Lung (tissue), 12 donors: ENCODE data around the gene CLEC4F. TPM values are rescaled to one million over a fixed set of nuclear protein-coding genes. Genes with fewer than 3 reads are reported as not detected.

Experiments used
- ATAC-seq: fragments of 200-7000 bp; cut with Tn5 transposase; one replicate; pipeline ENCODE4 v1.9.1; 2020; ENCODE audit warnings: moderate number of reproducible peaks; ENCODE audit not compliant: insufficient read depth, low FRiP score
- DNase-seq, 3 donors: peaks; one replicate each; pipeline ENCODE4 v3.0.0-alpha.2; 2013 to 2017
- H3K27ac ChIP-seq, 2 donors: one replicate each; pipeline ENCODE4 v1.5.1; 2013; ENCODE audit warnings: mild to moderate bottlenecking in 2 of 2, moderate library complexity in 2 of 2, control low read depth in 1 of 2, inconsistent platforms in 1 of 2, low read depth in 1 of 2, low read length in 1 of 2
- H3K27me3 ChIP-seq, 3 donors: one replicate each; pipeline ENCODE4 v1.5.1; 2013; ENCODE audit warnings: low read length in 2 of 3; ENCODE audit not compliant: control insufficient read depth in 3 of 3, insufficient read depth in 3 of 3
- H3K36me3 ChIP-seq, 4 donors: one replicate each; pipeline ENCODE4 v1.5.1; 2013; ENCODE audit warnings: low read length in 4 of 4, mild to moderate bottlenecking in 1 of 4, moderate library complexity in 1 of 4; ENCODE audit not compliant: control insufficient read depth in 4 of 4, insufficient read depth in 4 of 4
- H3K4me1 ChIP-seq, 5 donors: one replicate each; pipeline ENCODE4 v1.5.1; 2013; ENCODE audit warnings: low read length in 5 of 5, mild to moderate bottlenecking in 2 of 5, moderate library complexity in 1 of 5; ENCODE audit not compliant: control insufficient read depth in 5 of 5, insufficient read depth in 5 of 5
- H3K4me3 ChIP-seq: one replicate; pipeline ENCODE4 v1.5.1; 2013; ENCODE audit warnings: mild to moderate bottlenecking, control low read depth, moderate library complexity
- H3K9ac ChIP-seq, 2 donors: one replicate each; pipeline ENCODE4 v1.5.1; 2013; ENCODE audit warnings: low read length in 2 of 2, control low read depth in 1 of 2; ENCODE audit not compliant: insufficient read depth in 1 of 2
- H3K9me3 ChIP-seq, 4 donors: one replicate each; pipeline ENCODE4 v1.5.1; 2013; ENCODE audit warnings: low read length in 3 of 4, mild to moderate bottlenecking in 1 of 4, moderate library complexity in 1 of 4; ENCODE audit not compliant: control insufficient read depth in 4 of 4, insufficient read depth in 3 of 4
- WGBS, 2 donors: extraction: QIAGEN DNeasy Blood & Tissue Kit; methylation state at CpG; one replicate each; pipeline ENCODE4 v1.1.7; 2013; 5-methylcytosine and 5-hydroxymethylcytosine counted together
- polyA plus RNA-seq, 2 donors: library from polyadenylated mRNA; stranded (reverse); fragments of 200-250 nt; gene quantifications; one replicate each; pipeline ENCODE4 v1.2.1, GENCODE V29; 2013
- total RNA-seq, 2 donors: library from RNA; depleted of rRNA in 1 of 2; stranded (reverse); fragments of >200 nt in 1 of 2; gene quantifications; one replicate each; pipeline ENCODE4 v1.2.1, GENCODE V29; 2014 to 2021
- TF ChIP-seq, protein P1 (sequence below): IDR thresholded peaks from 2 replicates; pipeline ENCODE4 v1.5.1; 2012; ENCODE audit warnings: mild to moderate bottlenecking; ENCODE audit errors: control extremely low read depth, extremely low read depth
- donor health status: control.
- donor health status: control.
- donor health status: Bipolar disorder and iron deficiency.
- donor health status: healthy.
- donor health status: DM: yes; HTN: yes; CAD: no.

The CLEC4F gene
- total and polyA plus RNA-seq, 4 donors = 0.31 to 0.58 (median 0.37) TPM

DNA sequence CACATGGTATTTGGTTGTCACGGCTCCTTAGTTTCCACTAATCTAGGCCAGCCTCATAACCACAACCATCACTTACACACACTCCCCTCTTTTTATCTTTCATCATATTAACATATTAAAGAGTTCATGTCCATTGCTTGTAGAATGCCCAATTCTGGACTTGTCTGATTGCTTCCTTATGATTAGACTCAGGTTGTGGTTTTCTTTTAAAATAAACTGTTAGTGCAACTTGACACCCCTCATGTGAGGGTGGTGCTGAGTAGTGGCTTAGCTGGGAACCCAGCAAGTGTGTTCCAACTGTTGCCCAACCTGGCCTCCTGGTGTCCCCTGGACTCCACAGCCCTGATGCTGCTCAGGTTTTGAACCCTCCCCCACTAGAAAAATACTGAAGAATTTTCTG, 35.3 kb upstream of the CLEC4F start:
- H3K9ac ChIP-seq = no peak overlapping the region
- H3K9me3 ChIP-seq = no peaks in the 10 kb centered on the region
- H3K4me3 ChIP-seq = no peak overlapping the region
- no peaks in the 10 kb centered on the region for H3K36me3 ChIP-seq
- H3K27ac ChIP-seq = no peak overlapping the region
- H3K27me3 ChIP-seq = peaks cover 0 to 29% (median 16%) of the 10 kb centered on the region in 3 donors
- TF ChIP-seq, protein P1, sequence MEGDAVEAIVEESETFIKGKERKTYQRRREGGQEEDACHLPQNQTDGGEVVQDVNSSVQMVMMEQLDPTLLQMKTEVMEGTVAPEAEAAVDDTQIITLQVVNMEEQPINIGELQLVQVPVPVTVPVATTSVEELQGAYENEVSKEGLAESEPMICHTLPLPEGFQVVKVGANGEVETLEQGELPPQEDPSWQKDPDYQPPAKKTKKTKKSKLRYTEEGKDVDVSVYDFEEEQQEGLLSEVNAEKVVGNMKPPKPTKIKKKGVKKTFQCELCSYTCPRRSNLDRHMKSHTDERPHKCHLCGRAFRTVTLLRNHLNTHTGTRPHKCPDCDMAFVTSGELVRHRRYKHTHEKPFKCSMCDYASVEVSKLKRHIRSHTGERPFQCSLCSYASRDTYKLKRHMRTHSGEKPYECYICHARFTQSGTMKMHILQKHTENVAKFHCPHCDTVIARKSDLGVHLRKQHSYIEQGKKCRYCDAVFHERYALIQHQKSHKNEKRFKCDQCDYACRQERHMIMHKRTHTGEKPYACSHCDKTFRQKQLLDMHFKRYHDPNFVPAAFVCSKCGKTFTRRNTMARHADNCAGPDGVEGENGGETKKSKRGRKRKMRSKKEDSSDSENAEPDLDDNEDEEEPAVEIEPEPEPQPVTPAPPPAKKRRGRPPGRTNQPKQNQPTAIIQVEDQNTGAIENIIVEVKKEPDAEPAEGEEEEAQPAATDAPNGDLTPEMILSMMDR = no peak
- ATAC-seq = no peak
- no peaks in the 10 kb centered on the region for H3K4me1 ChIP-seq
- no peak for DNase-seq
- 69 to 77% methylated on average over 1 of the region's 1 CpG for WGBS, 2 donors

DNA sequence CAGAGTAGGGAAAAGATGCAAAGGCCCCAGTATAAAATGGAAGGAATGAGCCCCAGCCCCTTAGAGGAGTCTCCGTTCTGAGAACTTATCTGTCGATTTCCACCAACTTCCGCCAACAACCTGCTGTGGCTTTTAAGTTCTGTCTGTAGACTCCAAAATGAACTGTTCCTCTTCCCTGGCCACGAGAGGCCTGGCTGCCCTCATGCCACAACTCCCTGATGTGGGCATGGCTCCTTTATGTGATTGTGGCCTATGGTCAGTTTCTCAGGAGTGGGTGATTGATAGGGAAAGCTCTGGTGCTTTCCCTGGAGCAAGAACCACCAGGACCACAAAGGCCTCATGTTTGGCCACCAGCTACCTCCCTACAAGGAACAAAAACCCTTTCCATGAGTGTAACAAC, 34.0 kb upstream of the CLEC4F start:
- Histone ChIP-seq H3K27ac (no peak overlapping the region), H3K27me3 (peaks cover 0 to 25% (median 7%) of the 10 kb centered on the region in 3 donors), H3K4me3 (no peak overlapping the region), H3K9me3 (no peaks in the 10 kb centered on the region), H3K36me3 (no peaks in the 10 kb centered on the region), H3K4me1 (no peaks in the 10 kb centered on the region), H3K9ac (no peak overlapping the region)
- ATAC-seq (no peak), DNase-seq (no peak)
- TF ChIP-seq, protein P1 = no peak
- 60 to 77% methylated on average over 4 of the region's 4 CpGs for WGBS, 2 donors

DNA sequence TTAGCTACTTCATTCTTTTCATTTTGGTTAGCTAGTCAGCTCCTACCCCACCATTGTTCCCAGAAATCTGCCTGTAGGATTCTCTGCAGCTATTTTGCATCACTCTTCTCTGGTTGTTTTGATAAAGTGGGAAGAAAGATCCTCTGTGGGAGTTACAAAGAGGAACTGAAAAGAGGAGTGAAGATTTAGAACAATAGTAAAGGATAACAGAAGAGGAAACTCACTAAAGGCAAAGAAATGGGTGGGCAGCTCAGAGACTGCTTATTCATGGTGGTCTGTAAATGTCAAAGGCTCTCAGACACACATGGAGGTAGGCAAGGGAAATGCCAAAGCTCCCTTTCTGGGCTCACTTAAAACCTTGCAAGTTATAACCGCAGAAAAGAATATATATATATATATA, 32.4 kb upstream of the CLEC4F start:
- Histone ChIP-seq H3K36me3 (no peaks in the 10 kb centered on the region), H3K4me1 (no peaks in the 10 kb centered on the region), H3K27me3 (peaks cover 0 to 12% (median 2%) of the 10 kb centered on the region in 3 donors), H3K4me3 (no peak overlapping the region), H3K9ac (no peak overlapping the region), H3K27ac (no peak overlapping the region), H3K9me3 (no peaks in the 10 kb centered on the region)
- ATAC-seq (no peak), DNase-seq (no peak)
- TF ChIP-seq, protein P1 = no peak
- 70 to 82% methylated on average over 1 of the region's 1 CpG for WGBS, 2 donors

DNA sequence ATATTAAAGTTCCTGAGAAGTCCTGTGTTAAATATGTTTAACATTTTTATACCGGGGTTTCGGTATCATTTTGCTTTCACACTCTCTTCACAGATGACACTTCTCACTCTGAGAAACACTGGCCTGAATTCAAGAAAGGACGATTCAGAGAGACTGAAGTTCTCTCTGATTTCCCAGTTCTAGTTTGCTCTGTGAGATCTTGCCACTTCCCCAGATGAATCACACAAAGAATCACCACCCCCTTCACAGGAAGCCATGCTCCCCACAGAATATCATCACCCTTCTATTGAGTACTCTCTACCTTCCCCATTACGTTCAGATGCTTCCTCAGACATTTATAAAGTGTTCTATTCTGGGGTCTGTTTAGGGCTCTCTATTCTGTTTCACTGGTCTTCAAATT, 31.3 kb upstream of the CLEC4F start:
- Histone ChIP-seq H3K9ac (no peak overlapping the region), H3K4me1 (no peaks in the 10 kb centered on the region), H3K4me3 (no peak overlapping the region), H3K36me3 (no peaks in the 10 kb centered on the region), H3K27ac (no peak overlapping the region), H3K27me3 (peaks cover 0 to 10% (median 2%) of the 10 kb centered on the region in 3 donors), H3K9me3 (no peaks in the 10 kb centered on the region)
- WGBS, 2 donors = 36 to 44% methylated on average over 4 of the region's 4 CpGs
- no peak for ATAC-seq
- TF ChIP-seq, protein P1 = no peak
- DNase-seq = no peak
